GM23338 (cell line): ENCODE results near the gene RPP40. TPM values are rescaled to one million over a fixed set of nuclear protein-coding genes. Genes with fewer than 3 reads are reported as not detected.

Experiments used
- ATAC-seq: fragments of 200-7000 bp; cut with Tn5 transposase; 3 replicates; pipeline ENCODE4 v1.9.1; 2020
- DNase-seq: peaks from one replicate; pipeline ENCODE4 v3.0.0-alpha.2; 2015; ENCODE audit warnings: low spot score
- H2AFZ ChIP-seq: fragments of 200-600 bp; sonication (generic); 2 replicates; pipeline ENCODE4 v1.8.0; 2016; ENCODE audit warnings: antibody characterized with exemption, mild to moderate bottlenecking, moderate library complexity
- H3F3A ChIP-seq: fragments of 200-600 bp; sonication (generic); replicated peaks from 2 replicates; pipeline ENCODE4 v1.8.0; 2017; ENCODE audit warnings: antibody characterized with exemption, mixed run types, low read depth
- H3K27ac ChIP-seq: fragments of 200-600 bp; sonication (generic); 2 replicates; pipeline ENCODE4 v1.6.1; 2016; ENCODE audit warnings: low read depth
- H3K27me3 ChIP-seq: fragments of 200-600 bp; sonication (generic); 2 replicates; pipeline ENCODE4 v1.8.0; 2016; ENCODE audit warnings: mild to moderate bottlenecking, mixed run types, moderate library complexity; ENCODE audit not compliant: insufficient read depth
- H3K36me3 ChIP-seq: fragments of 200-600 bp; sonication (generic); 2 replicates; pipeline ENCODE4 v1.8.0; 2016; ENCODE audit warnings: mild to moderate bottlenecking; ENCODE audit not compliant: insufficient read depth
- H3K4me1 ChIP-seq: fragments of 200-600 bp; sonication (generic); 2 replicates; pipeline ENCODE4 v1.8.0; 2016; ENCODE audit warnings: mild to moderate bottlenecking, moderate library complexity; ENCODE audit not compliant: insufficient read depth
- H3K4me2 ChIP-seq: fragments of 200-600 bp; sonication (generic); 2 replicates; pipeline ENCODE4 v1.7.1; 2017; ENCODE audit warnings: mixed run types
- H3K4me3 ChIP-seq: fragments of 200-600 bp; sonication (generic); 2 replicates; pipeline ENCODE4 v1.6.1; 2016; ENCODE audit warnings: mixed run types
- H3K79me2 ChIP-seq: fragments of 200-600 bp; sonication (generic); replicated peaks from 2 replicates; pipeline ENCODE4 v1.8.0; 2017; ENCODE audit warnings: mild to moderate bottlenecking; ENCODE audit not compliant: insufficient read depth
- H3K9me2 ChIP-seq: fragments of 200-600 bp; sonication (generic); 2 replicates; pipeline ENCODE4 v1.8.0; 2017; ENCODE audit not compliant: insufficient read depth
- H4K20me1 ChIP-seq: fragments of 200-600 bp; sonication (generic); replicated peaks from 2 replicates; pipeline ENCODE4 v1.8.0; 2017; ENCODE audit warnings: mild to moderate bottlenecking; ENCODE audit not compliant: insufficient read depth
- H3K27ac Mint-ChIP-seq: 2 replicates; pipeline ENCODE4 v1.8.0; 2020; ENCODE audit warnings: inconsistent platforms, mild to moderate bottlenecking, moderate library complexity, mixed read lengths
- H3K27me3 Mint-ChIP-seq: 3 replicates; pipeline ENCODE4 v1.8.0; 2022; ENCODE audit warnings: low read depth, mild to moderate bottlenecking, moderate library complexity, mixed read lengths, inconsistent platforms; ENCODE audit not compliant: insufficient read depth, poor library complexity
- H3K36me3 Mint-ChIP-seq: 3 replicates; pipeline ENCODE4 v1.8.0; 2021; ENCODE audit warnings: low read depth, mild to moderate bottlenecking, inconsistent platforms, moderate library complexity, mixed read lengths
- H3K4me1 Mint-ChIP-seq: 3 replicates; pipeline ENCODE4 v1.8.0; 2020; ENCODE audit warnings: mild to moderate bottlenecking, inconsistent platforms, mixed read lengths
- H3K4me3 Mint-ChIP-seq: 3 replicates; pipeline ENCODE4 v1.8.0; 2021; ENCODE audit warnings: moderate library complexity, mild to moderate bottlenecking, inconsistent platforms, mixed read lengths
- H3K9me3 Mint-ChIP-seq: 3 replicates; pipeline ENCODE4 v1.8.0; 2020; ENCODE audit warnings: moderate library complexity, mild to moderate bottlenecking, inconsistent platforms, mixed read lengths
- CREB1 ChIP-seq: fragments of 250-450 bp; sonication (Bioruptor Pico); IDR thresholded peaks from 2 replicates; pipeline ENCODE4 v1.5.0; 2020; ENCODE audit warnings: low read depth, mild to moderate bottlenecking, moderate library complexity
- EZH2 ChIP-seq: fragments of 200-600 bp; sonication (generic); IDR thresholded peaks from one replicate; pipeline ENCODE4 v1.8.0; 2017; ENCODE audit warnings: antibody characterized with exemption, mild to moderate bottlenecking, low read depth; ENCODE audit not compliant: unreplicated experiment
- EZH2phosphoT487 ChIP-seq: fragments of 200-600 bp; sonication (generic); IDR thresholded peaks from one replicate; pipeline ENCODE4 v1.8.1; 2018; ENCODE audit warnings: antibody characterized with exemption; ENCODE audit not compliant: unreplicated experiment
- JUNB ChIP-seq: IDR thresholded peaks from one replicate; pipeline ENCODE4 v1.6.1; 2016; ENCODE audit warnings: antibody characterized with exemption; ENCODE audit not compliant: unreplicated experiment
- NANOG ChIP-seq: IDR thresholded peaks from 2 replicates; pipeline ENCODE4 v1.6.1; 2016; ENCODE audit warnings: antibody characterized with exemption, borderline replicate concordance
- STAT1 ChIP-seq: IDR thresholded peaks from one replicate; pipeline ENCODE4 v1.6.1; 2016; ENCODE audit warnings: antibody characterized with exemption; ENCODE audit not compliant: unreplicated experiment
- ZNF114 ChIP-seq: fragments of 250-450 bp; sonication (Bioruptor Pico); IDR thresholded peaks from 2 replicates; pipeline ENCODE4 v1.5.0; 2020; ENCODE audit warnings: mild to moderate bottlenecking, moderate library complexity
- ZNF331 ChIP-seq: fragments of 250-450 bp; sonication (Bioruptor Pico); IDR thresholded peaks from 2 replicates; pipeline ENCODE4 v1.5.0; 2020; ENCODE audit warnings: low read depth, mild to moderate bottlenecking, moderate library complexity
- polyA plus RNA-seq: library from polyadenylated mRNA; unstranded; fragments of >200 nt; fragmentation: Nextera tagmentation; extraction: Ambion mirVana; gene quantifications from 2 replicates; pipeline ENCODE4 v1.2.1, GENCODE V29; 2016
- total RNA-seq: library from RNA; depleted of rRNA; stranded (reverse); fragments of >200 nt; shearing (Covaris generic); gene quantifications from 2 replicates; pipeline ENCODE4 v1.2.3, GENCODE V29; 2014
- TF ChIP-seq, protein P1 (sequence below): fragments of 250-450 bp; sonication (Bioruptor Pico); IDR thresholded peaks from 2 replicates; pipeline ENCODE4 v1.5.0; 2020; ENCODE audit warnings: mild to moderate bottlenecking, moderate library complexity
- TF ChIP-seq, protein P2 (sequence below), 2 experiments: fragments of 200-600 bp in 1 of 2; sonication (generic) in 1 of 2; conservative IDR thresholded peaks; 2 replicates each; pipeline versions ENCODE4 v1.5.1 to v1.6.1; 2016 to 2017; ENCODE audit warnings: antibody characterized with exemption in 2 of 2, low read depth in 2 of 2, mild to moderate bottlenecking in 2 of 2, moderate library complexity in 1 of 2
- TF ChIP-seq, protein P3 (sequence below): IDR thresholded peaks from one replicate; pipeline ENCODE4 v1.6.1; 2018; ENCODE audit warnings: antibody characterized with exemption; ENCODE audit not compliant: unreplicated experiment
- TF ChIP-seq, protein P4 (sequence below): IDR thresholded peaks from 2 replicates; pipeline ENCODE4 v1.6.1; 2016; ENCODE audit warnings: antibody characterized with exemption

RPP40 gene
- total and polyA plus RNA-seq, 2 experiments from 2014 or later, result 39.3 to 40.4 TPM

DNA sequence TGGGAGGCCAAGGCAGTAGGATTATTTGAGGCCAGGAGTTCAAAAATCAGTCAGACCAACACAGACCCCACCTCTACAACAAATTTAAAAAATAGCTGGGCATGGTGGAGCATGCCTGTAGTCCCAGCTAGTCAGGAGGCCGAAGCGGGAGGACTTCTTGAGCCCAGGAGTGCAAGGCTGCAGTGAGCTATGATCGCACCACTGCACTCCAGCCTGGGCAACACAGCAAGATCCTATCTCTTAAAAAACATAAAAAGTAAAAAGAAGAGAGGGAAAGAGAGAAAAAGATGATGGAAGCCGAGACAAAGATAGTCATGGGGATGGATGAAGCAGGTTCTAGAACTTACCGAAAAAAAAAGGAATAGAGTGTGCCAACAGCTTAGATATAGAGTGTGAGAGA, 25.8 kb upstream of the RPP40 start (continued):
- TF ChIP-seq, protein P1, sequence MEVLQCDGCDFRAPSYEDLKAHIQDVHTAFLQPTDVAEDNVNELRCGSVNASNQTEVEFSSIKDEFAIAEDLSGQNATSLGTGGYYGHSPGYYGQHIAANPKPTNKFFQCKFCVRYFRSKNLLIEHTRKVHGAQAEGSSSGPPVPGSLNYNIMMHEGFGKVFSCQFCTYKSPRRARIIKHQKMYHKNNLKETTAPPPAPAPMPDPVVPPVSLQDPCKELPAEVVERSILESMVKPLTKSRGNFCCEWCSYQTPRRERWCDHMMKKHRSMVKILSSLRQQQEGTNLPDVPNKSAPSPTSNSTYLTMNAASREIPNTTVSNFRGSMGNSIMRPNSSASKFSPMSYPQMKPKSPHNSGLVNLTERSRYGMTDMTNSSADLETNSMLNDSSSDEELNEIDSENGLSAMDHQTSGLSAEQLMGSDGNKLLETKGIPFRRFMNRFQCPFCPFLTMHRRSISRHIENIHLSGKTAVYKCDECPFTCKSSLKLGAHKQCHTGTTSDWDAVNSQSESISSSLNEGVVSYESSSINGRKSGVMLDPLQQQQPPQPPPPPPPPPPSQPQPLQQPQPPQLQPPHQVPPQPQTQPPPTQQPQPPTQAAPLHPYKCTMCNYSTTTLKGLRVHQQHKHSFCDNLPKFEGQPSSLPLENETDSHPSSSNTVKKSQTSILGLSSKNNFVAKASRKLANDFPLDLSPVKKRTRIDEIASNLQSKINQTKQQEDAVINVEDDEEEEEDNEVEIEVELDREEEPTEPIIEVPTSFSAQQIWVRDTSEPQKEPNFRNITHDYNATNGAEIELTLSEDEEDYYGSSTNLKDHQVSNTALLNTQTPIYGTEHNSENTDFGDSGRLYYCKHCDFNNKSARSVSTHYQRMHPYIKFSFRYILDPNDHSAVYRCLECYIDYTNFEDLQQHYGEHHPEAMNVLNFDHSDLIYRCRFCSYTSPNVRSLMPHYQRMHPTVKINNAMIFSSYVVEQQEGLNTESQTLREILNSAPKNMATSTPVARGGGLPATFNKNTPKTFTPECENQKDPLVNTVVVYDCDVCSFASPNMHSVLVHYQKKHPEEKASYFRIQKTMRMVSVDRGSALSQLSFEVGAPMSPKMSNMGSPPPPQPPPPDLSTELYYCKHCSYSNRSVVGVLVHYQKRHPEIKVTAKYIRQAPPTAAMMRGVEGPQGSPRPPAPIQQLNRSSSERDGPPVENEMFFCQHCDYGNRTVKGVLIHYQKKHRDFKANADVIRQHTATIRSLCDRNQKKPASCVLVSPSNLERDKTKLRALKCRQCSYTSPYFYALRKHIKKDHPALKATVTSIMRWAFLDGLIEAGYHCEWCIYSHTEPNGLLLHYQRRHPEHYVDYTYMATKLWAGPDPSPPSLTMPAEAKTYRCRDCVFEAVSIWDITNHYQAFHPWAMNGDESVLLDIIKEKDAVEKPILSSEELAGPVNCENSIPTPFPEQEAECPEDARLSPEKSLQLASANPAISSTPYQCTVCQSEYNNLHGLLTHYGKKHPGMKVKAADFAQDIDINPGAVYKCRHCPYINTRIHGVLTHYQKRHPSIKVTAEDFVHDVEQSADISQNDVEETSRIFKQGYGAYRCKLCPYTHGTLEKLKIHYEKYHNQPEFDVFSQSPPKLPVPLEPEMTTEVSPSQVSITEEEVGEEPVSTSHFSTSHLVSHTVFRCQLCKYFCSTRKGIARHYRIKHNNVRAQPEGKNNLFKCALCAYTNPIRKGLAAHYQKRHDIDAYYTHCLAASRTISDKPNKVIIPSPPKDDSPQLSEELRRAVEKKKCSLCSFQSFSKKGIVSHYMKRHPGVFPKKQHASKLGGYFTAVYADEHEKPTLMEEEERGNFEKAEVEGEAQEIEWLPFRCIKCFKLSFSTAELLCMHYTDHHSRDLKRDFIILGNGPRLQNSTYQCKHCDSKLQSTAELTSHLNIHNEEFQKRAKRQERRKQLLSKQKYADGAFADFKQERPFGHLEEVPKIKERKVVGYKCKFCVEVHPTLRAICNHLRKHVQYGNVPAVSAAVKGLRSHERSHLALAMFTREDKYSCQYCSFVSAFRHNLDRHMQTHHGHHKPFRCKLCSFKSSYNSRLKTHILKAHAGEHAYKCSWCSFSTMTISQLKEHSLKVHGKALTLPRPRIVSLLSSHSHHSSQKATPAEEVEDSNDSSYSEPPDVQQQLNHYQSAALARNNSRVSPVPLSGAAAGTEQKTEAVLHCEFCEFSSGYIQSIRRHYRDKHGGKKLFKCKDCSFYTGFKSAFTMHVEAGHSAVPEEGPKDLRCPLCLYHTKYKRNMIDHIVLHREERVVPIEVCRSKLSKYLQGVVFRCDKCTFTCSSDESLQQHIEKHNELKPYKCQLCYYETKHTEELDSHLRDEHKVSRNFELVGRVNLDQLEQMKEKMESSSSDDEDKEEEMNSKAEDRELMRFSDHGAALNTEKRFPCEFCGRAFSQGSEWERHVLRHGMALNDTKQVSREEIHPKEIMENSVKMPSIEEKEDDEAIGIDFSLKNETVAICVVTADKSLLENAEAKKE (CRISPR knock-in tag), result no peak
- TF ChIP-seq ZNF114 (CRISPR knock-in tag) (no peak), JUNB (no peak), STAT1 (no peak), EZH2phosphoT487 (no peak)

DNA sequence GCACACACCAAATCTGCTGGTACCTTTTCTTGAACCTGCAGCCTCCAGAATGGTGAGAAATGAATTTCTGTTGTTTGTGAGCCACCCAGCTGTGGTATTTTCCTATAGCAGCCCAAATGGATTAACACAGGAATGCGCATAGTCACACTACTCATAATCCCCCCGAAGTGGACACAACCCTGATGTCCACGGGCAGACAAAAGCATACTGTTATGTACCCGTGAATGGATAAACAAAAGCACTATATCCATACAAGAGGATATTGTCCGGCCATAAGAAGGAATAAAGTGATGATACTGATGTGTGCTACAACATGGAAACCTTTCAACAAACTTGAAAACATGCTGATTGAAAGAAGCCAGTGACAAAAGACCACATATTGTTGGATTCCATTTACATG, 25.1 kb upstream of the RPP40 start:
- no peak overlapping the region for H3K4me2 ChIP-seq
- no peaks in the 10 kb centered on the region for H3F3A ChIP-seq
- peaks cover 20% of the 10 kb centered on the region for H3K27me3 Mint-ChIP-seq
- no peaks in the 10 kb centered on the region for H4K20me1 ChIP-seq
- H2AFZ ChIP-seq, result no peak overlapping the region
- no peak overlapping the region for H3K27ac ChIP-seq
- H3K27me3 ChIP-seq, result no peaks in the 10 kb centered on the region; the same call in 1 of the 2 replicates
- no peak overlapping the region for H3K4me3 ChIP-seq
- H3K9me3 Mint-ChIP-seq, result no peaks in the 10 kb centered on the region
- peaks cover 16% of the 10 kb centered on the region; the same call in 1 of the 2 replicates for H3K4me1 ChIP-seq
- DNase-seq (no peak), ATAC-seq (no peak)
- no peaks in the 10 kb centered on the region for H3K36me3 ChIP-seq
- H3K4me3 Mint-ChIP-seq, result no peak overlapping the region
- H3K79me2 ChIP-seq, result no peaks in the 10 kb centered on the region
- H3K9me2 ChIP-seq, result no peaks in the 10 kb centered on the region
- H3K27ac Mint-ChIP-seq, result no peak overlapping the region
- peaks cover 23% of the 10 kb centered on the region for H3K4me1 Mint-ChIP-seq
- H3K36me3 Mint-ChIP-seq, result no peaks in the 10 kb centered on the region
- TF ChIP-seq ZNF331 (CRISPR knock-in tag) (no peak), STAT1 (no peak), ZNF114 (CRISPR knock-in tag) (no peak), EZH2 (no peak), NANOG (no peak), JUNB (no peak), CREB1 (CRISPR knock-in tag) (no peak)
- TF ChIP-seq, protein P2, sequence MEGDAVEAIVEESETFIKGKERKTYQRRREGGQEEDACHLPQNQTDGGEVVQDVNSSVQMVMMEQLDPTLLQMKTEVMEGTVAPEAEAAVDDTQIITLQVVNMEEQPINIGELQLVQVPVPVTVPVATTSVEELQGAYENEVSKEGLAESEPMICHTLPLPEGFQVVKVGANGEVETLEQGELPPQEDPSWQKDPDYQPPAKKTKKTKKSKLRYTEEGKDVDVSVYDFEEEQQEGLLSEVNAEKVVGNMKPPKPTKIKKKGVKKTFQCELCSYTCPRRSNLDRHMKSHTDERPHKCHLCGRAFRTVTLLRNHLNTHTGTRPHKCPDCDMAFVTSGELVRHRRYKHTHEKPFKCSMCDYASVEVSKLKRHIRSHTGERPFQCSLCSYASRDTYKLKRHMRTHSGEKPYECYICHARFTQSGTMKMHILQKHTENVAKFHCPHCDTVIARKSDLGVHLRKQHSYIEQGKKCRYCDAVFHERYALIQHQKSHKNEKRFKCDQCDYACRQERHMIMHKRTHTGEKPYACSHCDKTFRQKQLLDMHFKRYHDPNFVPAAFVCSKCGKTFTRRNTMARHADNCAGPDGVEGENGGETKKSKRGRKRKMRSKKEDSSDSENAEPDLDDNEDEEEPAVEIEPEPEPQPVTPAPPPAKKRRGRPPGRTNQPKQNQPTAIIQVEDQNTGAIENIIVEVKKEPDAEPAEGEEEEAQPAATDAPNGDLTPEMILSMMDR (conservative IDR thresholded peaks at IDR 0.05; ENCODE audit: low read depth in 2 of 2), result no peak
- TF ChIP-seq, protein P3, sequence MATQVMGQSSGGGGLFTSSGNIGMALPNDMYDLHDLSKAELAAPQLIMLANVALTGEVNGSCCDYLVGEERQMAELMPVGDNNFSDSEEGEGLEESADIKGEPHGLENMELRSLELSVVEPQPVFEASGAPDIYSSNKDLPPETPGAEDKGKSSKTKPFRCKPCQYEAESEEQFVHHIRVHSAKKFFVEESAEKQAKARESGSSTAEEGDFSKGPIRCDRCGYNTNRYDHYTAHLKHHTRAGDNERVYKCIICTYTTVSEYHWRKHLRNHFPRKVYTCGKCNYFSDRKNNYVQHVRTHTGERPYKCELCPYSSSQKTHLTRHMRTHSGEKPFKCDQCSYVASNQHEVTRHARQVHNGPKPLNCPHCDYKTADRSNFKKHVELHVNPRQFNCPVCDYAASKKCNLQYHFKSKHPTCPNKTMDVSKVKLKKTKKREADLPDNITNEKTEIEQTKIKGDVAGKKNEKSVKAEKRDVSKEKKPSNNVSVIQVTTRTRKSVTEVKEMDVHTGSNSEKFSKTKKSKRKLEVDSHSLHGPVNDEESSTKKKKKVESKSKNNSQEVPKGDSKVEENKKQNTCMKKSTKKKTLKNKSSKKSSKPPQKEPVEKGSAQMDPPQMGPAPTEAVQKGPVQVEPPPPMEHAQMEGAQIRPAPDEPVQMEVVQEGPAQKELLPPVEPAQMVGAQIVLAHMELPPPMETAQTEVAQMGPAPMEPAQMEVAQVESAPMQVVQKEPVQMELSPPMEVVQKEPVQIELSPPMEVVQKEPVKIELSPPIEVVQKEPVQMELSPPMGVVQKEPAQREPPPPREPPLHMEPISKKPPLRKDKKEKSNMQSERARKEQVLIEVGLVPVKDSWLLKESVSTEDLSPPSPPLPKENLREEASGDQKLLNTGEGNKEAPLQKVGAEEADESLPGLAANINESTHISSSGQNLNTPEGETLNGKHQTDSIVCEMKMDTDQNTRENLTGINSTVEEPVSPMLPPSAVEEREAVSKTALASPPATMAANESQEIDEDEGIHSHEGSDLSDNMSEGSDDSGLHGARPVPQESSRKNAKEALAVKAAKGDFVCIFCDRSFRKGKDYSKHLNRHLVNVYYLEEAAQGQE, result no peak
- TF ChIP-seq, protein P4, sequence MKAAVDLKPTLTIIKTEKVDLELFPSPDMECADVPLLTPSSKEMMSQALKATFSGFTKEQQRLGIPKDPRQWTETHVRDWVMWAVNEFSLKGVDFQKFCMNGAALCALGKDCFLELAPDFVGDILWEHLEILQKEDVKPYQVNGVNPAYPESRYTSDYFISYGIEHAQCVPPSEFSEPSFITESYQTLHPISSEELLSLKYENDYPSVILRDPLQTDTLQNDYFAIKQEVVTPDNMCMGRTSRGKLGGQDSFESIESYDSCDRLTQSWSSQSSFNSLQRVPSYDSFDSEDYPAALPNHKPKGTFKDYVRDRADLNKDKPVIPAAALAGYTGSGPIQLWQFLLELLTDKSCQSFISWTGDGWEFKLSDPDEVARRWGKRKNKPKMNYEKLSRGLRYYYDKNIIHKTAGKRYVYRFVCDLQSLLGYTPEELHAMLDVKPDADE, result no peak
